Epithelial cell of proximal tubule (primary cell): ENCODE data around the gene ANO10. TPM values are rescaled to one million over a fixed set of nuclear protein-coding genes. Genes with fewer than 3 reads are reported as not detected.
"Not testable (repeated sequence)": the region's sequence is repeated elsewhere in the genome, so short reads cannot be mapped to it uniquely, and the experiment has no call there.

Experiments used
- DNase-seq: peaks from one replicate; pipeline ENCODE4 v3.0.0-alpha.2; 2011; ENCODE audit warnings: low read depth
- H3K4me3 ChIP-seq: 2 replicates; pipeline ENCODE4 v1.5.1; 2011; ENCODE audit warnings: low read depth, mild to moderate bottlenecking, low read length
- CTCF ChIP-seq: conservative IDR thresholded peaks from 2 replicates; pipeline ENCODE4 v1.5.1; 2012; ENCODE audit warnings: low read depth, mild to moderate bottlenecking, low read length
- total RNA-seq: library from RNA; depleted of rRNA; stranded (reverse); fragments of >200 nt; gene quantifications from 2 replicates; pipeline ENCODE4 v1.2.3, GENCODE V29; 2015

ANO10 gene
- total RNA-seq, 1 donor from 2014 or later, result 30.7 TPM

GRCh38 chr3:43361077-43361476 is 260.7 kb downstream of the ANO10 start:
- no peak for DNase-seq
- TF ChIP-seq CTCF, result no peak
- H3K4me3 ChIP-seq, result no peak overlapping the region

DNA sequence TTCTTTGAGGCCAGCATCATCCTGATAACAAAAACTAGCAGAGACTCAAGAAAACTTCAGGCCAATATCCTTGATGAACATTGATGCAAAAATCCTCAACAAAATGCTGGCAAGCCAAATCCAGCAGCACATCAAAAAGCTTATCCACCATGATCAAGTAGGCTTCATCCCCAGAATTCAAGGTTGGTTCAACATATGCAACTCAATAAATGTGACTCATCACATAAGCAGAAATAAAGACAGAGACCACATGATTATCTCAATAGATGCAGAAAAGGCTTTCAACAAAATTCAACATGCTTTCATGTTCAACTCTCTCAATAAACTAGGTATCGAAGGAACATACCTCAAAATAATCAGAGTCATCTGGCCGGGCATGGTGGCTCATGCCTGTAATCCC is 265.8 kb downstream of the ANO10 start:
- not testable (repeated sequence) for H3K4me3 ChIP-seq, DNase-seq

DNA sequence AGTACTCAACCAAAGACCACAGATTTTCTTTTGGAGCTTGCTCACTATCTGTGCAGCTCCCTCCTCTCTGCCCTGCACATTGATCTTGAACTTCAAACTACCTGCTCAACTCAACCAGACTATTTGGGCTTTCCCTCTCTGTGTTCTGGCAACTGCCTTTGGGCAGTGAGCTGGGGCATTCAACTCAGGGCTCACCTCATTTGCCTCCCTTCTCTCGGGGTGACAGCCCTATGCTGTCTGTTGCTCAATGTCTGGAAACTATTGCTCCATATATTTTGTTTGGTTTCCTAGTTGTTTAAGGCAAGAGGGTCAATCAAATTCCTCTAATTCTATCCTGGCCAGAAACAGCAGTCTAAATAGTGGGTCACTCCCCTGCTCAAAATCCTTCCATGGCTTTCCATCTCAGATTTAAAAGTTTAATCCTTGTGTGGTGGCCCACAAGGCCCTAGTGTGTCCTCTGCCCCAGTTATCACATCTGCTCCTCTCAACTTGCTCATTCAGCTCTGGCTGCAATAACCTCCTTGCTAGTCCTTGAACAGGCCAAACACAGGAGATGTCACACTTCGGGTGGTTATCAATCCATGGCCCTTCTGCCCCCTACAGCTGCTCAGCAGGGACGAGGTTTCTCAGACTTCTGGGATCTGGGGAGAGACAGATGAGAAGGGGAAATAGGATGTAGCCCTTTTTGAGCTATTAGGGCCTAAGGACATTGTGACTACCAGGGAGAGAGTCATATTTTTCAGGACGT is 267.7 kb downstream of the ANO10 start:
- no peak for TF ChIP-seq CTCF
- no peak overlapping the region for H3K4me3 ChIP-seq
- no peak for DNase-seq

GRCh38 chr3:43353393-43353792 is 268.4 kb downstream of the ANO10 start:
- H3K4me3 ChIP-seq, result no peak overlapping the region
- DNase-seq, result no peak
- TF ChIP-seq CTCF, result no peak

DNA sequence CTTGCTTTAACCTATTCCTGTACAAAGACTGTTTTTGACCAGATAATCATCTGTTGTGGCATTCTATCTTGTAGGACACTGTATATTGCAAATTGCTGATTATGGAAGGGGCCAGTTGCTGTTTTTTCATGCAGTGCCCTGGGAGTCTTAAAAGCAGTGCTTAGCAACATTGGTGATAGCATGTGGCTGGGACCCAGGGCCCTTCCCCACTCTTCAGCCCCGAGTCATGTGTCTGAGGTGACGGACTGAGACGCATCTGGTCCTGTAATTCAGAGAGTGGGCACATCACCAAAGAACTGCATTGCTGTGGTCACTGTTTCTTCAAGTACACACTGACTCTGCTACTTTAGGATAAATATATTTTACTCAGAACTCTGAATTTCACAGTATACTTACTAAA is 272.1 kb downstream of the ANO10 start:
- no peak for DNase-seq
- no peak for TF ChIP-seq CTCF
- no peak overlapping the region for H3K4me3 ChIP-seq

- no peak overlapping the region for H3K4me3 ChIP-seq
- DNase-seq, result no peak
- TF ChIP-seq CTCF, result no peak
These were observed 272.8 kb downstream of the ANO10 start for GRCh38 chr3:43348852-43349574.

DNA sequence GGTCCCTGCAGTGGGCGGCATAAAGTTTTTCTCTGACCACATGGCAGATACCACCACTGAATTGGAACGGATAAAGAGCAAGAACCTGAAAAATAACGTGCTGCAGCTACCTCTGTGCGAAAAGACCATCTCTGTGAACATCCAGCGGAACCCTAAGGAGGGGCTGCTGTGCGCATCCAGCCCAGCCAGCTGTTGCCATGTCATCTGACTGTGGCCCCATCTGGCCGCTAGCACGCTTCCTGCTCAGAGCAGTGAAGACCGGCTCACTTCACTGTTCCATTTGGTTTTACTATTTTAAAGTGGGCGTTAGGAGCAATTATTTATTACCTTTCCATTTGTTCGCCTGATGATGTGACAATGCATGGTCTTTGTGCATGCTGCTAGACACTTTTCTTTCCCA is 273.5 kb downstream of the ANO10 start:
- no peak overlapping the region for H3K4me3 ChIP-seq
- no peak for TF ChIP-seq CTCF
- DNase-seq, result no peak
